HG03565 (cell line): ENCODE measurements around the gene MYCBP2.

Source experiments
- ATAC-seq: cut with Tn5 transposase; IDR thresholded peaks from one replicate; pipeline ENCODE4 v1.9.1; 2021; ENCODE audit warnings: mild to moderate bottlenecking, moderate library complexity; ENCODE audit not compliant: unreplicated experiment

Gene MYCBP2

DNA sequence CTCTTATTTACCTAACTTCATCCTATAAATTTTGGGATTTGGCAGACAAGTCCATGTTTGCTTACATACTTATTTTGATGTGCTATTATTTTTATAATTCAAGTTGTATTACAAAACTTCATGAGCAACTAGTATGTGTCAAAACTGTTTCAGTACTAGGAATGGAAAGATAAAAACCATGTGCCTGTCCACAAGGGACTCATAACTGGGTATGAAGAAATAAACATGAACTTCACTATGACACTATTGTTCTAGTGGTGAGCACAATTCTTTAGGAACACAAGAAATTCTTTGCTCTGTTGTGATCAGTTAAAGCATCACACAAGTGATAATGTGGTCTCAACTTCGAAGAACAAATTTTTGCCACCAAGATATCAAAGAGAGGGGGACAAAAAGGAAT is 202.5 kb downstream of the MYCBP2 start:
- ATAC-seq, result no peak

DNA sequence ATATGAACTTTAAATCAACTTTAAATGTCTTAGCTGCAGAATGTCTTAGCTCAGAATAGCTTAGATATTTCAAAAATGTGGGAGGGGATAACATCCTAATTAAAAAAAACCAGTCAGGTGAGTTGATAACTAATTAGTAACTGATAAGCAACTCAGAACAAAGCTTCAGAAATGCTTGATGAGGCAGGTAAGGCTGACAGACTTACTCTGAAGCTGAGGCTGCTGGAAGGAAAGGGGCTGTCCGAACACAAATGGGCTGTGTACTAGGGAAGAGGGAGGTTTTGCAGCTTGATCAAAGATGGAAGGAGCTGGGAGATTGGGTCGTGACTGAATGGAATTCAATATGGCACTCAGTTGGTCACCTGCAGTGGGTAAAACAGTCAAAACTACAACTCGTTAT is 208.8 kb downstream of the MYCBP2 start:
- no peak for ATAC-seq

DNA sequence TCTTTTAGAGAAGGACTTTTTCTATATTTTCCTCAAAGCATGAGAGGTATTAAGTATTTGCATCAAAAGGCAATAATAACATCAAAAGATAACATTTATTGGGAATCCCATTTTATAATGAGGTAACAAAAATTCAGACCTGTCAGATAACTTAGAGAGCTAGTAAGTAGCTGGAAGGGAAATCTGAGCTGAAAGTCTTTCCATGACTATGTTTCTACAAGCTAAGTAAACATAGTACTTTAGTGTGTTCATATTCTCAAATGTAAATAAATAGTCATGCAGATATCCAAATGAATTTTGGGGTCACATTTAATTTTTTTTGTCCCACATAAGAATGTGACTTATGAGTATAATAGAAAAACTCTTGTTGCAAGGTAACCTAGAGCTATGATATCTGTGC is 212.6 kb downstream of the MYCBP2 start:
- ATAC-seq, result no peak

DNA sequence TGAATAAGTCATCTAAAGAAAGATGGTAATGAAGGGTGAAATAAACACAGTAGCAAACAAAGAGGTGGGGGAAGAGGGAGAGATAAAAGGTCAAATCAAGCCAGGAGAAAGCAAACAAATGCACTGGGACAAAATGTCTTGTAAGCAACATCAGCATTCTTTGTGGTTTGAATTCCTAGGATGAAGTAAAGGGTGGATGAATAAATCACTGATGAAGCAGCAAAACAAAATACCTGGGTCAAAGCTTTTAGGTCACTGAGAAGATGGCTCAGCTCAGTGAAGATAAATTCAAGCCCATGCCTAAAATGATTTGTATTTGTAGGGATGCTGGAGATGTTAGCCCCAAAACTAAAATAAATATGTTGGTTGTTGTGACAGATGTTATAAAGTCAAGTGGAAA is 213.4 kb downstream of the MYCBP2 start:
- ATAC-seq, result no peak

DNA sequence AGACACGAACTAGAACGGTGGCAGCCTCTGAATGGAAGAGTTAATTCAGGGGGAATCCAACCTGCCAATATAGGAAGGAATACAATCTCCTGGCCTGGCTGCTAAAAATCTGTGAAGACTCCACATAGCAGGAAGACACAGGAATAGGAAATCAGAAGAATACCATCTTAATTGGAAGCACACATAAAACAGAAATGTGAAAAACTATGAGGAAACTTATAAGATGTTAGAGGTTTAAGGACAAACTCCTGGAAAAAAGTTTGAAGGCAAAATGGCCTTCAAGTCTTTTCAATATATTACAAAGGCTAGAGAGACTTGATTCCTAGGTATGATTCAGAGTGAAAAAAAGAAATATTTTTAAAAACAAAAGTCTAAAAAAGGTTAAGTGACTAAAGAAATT is 221.8 kb downstream of the MYCBP2 start:
- no peak for ATAC-seq

DNA sequence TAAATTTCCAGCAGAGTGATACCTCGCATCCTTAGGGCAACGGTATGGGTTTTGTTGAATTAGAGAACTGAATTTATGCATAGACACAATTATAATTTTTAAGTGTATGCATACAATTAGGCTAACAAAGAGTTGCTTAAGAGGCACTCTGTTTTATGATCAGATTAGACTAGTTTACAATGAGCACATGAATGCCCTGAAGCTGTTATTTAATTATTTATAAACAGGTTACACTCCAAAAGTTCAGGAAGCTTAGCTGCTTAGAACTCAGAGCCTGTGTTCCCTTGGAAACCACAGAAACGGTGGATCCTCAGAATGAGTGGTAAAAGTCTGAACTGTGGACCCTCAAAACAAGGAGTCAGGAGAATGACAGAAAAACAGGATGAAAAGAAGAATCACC is 227.5 kb downstream of the MYCBP2 start:
- ATAC-seq, result no peak

DNA sequence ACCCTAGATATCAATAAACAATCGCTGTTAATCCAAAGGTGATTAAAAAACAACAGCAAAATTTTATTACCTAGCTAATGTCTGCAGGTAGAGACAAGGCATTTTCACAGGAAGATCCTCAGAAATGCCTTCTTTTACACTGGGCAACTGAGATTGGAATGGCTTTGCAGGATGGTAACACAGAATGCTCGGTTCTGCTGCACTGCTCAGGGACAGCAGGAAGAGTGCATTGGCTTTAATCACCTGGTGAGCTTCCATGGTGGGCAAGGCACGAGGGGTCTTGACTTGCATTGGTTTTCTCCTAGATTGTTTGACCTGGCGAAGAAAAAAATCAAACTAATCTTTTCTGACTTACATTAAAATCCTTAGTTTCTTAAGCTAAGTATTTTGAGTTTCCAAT is 231.6 kb downstream of the MYCBP2 start:
- ATAC-seq, result no peak

DNA sequence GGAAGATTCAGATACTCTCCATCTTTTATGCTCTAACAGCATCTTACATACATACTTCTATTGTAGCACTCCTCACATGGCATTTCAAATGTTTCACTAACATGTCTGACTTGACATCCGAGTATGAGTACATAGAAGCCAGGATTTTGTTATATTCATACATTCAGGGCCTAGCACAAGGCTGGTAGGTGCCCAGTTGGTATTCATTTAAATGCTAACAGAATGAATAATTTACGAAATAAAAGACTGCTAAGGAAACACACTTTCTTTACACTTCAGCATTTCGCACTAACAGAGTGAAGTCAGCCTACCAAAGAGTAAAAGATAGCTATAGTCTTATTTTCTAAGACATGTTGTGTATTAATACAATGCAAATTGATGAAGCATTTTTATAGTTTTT is 232.1 kb downstream of the MYCBP2 start:
- no peak for ATAC-seq

DNA sequence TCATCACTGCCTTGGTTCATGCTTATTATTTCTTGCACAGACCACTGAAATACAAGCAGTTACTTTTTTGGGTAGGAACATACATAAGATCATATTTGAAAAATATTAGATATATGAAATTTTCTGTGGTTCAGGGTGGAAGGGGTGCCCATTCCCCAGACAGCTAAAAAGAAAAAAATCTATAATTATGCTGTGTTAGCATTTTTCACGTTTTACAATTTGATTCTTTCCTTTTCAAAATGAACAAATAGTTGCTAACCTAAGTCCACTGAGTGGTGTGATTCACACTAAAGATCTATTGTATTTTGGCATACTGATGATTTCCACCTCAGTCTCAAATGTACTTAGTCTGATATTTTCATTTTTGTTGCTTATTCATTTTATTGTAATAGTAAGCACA is 233.2 kb downstream of the MYCBP2 start:
- ATAC-seq, result no peak

DNA sequence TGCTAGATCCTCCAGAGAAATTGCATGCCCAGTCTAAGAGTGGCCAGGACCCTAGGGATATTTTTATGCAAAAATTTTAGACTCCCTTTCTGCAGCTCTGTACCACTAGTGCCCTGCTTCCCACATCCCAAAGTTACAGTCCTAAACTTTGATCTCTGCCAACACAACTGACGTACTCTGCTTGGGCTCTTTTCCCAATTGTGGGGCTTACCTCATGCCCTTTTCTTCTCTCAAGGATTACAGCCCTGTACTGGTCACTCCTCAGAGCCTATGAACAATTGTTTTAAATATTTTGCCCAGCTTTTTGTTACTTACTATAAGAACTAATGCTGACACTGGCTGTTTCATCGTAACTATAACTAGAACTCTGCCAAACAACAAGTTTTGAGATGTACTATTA is 242.1 kb downstream of the MYCBP2 start:
- no peak for ATAC-seq

DNA sequence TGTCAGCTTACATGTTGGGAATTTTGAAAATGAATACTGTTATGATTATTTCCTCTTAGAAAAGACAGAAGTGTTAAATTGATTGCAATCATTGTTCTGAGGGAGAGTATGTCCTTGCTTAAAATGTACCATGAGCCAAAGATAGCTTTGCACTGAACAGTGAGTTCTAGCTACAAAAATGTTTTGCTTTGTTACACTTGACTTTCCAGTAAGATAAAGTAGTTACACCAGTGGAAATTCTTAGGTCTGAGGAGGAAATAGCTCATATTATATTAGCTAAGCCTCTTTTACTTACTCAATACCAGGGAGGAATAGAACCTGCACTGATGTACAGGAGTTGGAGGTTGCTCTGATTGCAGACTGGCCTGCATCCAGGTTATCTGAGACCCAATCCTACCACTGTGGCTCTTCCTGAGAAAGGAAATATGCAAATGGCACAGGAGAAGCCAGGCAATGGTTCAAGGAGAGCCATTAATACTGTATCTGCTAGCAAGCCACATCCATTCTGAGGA is 246.9 kb downstream of the MYCBP2 start:
- ATAC-seq, result no peak

DNA sequence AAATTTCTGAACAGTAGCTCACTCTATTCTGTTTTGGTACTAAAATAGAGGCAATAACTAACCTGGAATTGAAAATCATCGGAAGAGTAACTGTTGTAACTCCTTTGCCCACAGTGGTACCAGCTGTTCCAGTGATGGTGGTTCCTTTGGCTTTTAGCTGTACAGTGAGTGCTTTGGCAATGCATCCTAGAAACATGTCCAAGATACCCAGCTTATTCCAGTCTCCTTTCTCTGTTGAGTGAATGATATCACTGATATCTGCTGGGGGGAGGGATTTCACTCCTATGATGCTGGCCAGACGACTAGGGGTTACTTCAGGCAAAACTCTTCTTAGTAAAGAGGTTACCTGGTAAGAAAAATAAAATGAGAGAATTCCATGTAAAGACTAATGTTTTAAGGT is 259.4 kb downstream of the MYCBP2 start:
- ATAC-seq, result no peak

DNA sequence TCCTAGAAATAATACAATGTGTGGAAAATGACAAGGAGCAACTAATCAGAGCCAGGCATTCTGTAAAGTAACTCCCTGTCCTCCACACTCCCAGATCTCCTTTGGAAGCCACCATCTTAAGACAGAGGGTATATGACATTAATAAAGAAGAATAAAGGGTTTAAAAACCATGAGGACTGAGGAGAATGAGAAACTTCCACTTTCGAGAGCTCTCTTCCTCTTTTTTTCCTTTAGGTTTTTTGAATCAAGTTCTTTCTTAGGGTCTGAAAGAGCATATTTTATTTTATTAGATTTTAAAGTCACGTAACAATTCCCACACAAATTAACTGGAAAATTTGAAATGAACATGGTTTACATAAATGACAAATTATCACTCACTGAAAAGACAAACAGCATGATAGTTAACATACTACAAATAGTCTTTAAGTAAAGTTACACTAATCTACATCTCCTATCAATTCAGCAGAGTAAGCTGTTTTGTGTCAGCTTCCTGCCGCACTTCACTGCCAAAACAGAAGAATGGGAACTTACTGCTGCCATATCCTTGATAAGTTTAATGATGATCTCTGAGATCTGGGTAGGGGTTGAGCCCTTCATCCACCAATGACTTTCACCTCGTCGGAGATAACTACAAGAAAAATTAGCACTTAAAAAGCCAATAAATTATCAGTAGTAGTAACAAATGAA is 261.3 kb downstream of the MYCBP2 start:
- no peak for ATAC-seq

DNA sequence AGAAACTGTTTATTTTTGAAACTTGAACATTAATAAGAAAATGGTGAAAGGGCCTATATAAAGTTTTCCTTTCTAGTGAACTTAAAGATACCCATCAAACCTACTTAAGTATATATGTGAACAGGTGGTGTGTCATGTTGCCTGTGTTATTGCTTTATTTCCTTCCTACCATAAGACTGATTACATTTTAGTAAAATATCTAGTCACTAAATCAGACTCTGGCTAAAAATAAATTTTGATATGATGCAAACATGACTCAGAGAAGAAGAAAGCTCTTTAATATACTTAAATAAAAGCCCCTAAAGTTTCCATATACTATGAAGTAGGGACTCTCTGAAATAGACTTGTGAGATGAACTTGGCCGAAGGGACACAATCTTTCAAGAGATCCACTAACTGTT is 264.8 kb downstream of the MYCBP2 start:
- no peak for ATAC-seq

DNA sequence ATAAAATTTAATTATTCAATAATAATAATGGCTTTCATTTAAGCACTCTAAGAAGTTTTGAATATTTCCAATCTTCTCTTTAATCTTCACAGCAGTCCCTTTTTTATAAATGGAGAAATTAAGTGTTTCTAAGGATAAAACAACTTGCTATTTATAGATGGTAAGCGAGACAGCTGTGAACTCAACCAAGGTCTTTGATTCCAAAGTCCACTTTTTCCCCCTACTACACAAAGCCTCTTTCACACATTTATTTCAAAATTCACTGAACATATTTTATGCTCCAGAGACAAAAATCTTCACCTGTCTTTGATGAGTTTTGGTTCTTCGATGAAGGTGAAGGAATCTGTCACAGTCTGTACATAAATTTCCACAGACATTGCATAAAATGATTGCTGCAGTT is 265.5 kb downstream of the MYCBP2 start:
- no peak for ATAC-seq

DNA sequence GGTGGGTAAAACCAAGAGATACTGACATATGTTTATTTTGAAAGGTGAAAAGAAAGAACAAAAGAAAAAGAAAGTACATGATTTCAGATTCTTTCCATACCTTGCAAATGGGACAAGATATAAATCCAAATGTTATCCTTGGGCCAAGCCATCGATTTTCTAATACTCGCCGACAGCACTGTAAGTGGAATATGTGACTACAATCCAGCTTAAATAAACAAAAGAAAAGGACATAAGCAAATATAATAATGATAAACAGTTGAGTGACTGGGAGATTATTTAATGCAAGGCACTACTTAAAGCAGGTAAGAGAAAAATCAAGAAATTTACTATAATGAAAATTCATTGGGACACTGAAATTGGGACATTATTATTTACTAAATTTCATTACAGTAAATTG is 270.0 kb downstream of the MYCBP2 start:
- ATAC-seq, result no peak

DNA sequence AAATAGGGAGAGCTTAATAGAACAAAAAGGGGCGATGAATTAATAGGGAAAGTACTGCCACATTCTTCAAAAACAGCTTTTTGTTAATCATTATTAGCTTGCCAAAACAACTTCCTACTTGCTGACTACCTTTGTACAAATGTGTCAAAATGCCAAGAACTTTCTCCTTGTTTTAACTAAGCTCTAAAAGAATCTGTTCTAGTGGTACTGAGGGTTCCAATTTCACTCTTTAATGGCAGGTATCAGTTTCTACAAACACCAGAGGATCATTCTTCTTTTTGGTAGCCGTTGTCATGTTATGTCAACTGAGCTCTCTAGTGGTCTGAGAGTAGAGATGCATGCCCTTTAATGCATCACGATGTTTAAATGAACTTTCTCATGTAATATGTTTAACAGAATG is 270.5 kb downstream of the MYCBP2 start:
- ATAC-seq, result no peak

DNA sequence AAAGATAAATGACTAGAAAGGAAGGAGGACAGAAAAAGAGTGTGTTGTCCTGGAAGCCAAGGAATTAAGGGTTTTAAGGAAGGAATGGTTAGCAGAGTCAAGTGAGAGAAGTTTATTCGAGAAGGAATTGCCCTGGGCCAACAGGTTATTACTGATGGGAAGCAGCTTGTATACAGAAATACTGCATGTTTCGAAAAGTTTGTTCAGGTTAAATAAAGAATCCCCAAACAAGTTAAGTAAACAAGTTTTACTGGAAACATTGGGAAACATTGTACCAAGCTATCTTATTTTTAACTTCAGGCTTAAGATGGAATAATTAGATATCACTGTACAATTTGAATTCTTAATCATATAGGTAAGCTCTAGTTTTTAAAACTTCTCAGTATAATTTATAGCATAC is 271.7 kb downstream of the MYCBP2 start:
- ATAC-seq, result no peak

DNA sequence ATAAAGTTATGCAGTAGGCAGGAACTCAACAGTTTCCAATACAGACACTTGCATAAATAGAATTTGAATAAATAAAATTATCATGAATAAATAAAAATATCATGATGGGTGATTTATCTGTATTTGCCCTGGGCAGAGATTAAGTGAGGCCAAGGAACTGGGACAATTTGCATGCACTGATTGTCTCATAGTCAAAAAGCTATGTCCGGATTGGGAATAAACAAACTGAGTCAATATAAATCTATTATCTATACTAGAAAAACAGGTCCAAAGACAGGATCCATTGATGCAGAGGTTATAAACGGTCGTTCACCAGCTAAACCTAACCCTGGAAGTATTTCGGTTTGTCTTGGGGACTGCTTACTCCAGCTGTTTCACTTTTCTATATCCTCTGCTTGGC is 273.7 kb downstream of the MYCBP2 start:
- ATAC-seq, result no peak

DNA sequence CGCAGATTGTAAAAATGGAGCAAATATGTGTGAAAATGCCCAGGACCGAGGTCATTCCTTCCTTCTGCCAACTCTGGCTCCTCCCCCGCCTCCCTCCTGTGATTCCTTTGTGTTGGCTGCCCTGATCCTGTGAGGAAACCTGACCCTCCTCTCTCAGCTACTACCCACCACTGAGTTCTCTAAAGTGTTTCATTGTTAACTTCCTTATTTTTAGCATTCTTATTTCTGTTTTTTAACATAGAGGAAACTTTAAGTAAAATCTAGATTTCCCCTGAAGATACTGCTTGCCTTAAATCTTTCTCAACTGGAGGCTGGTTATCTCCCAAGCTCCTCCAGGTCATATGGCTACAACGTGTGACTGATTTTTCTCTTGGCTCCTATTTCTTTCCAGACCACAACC is 278.2 kb downstream of the MYCBP2 start:
- ATAC-seq, result no peak

DNA sequence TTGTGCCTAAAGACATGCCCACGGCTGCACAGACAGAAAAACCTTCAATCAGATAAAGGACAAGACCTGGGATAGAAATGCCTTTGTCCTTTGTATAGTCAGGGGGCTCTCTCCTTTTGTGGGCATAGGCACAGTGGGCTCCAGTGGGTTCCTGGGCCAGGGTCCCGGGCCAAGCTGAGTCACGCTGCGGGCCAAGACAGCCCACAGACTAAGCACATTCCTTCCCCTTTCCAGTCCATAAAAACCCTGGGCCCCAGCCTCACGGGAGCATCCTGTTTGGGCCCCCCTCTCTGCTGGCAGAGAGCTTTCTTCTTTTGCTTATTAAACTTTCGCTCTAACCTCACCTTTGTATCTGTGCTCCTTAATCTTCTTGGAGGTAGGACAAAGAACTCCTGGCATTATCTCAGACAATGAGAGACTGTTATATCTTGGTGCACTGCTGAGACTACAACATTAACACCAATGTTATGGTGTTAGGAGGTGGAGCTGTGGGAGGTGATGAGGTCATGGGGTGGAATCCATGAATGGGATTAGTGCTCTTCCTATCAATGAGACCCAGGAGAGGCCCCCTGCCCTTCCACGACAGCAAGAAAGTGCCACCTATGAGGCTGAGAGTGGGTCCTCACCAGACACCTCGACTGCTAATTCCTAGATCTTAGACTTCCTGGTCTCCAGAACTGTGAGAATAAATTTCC is 279.1 kb downstream of the MYCBP2 start:
- no peak for ATAC-seq

DNA sequence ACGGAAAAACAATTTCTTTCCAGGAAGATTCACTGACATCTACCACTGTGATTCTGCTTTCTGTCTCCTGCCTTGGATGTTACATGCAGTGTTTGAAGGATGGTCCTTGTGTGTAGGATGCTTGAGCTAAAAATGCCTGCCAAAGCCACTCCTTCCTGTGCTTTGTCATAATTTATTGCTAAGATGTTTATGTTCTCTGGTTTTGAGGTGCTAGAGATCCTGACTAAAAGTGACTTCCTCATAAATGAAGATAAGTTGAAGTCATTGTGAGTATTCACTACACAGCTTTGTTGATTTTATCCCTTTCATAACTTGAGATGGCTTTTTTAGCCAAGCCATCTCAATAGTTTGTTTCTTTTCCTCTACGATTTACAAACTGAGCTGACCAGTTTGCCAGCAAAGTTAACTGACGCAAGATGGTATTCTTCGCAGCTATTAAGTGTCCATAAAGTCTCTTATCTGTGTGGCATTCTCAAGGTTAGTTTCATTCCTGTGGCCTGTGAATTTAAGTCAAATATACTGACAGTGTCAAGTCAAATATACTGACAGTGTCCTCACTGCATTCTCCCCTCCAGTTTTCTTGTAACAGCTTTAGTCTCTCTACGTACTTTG is 284.2 kb downstream of the MYCBP2 start:
- ATAC-seq, result no peak
